GM12878 (cell line): ENCODE measurements around the gene EGFR.

Source experiments
- CBFB ChIP-seq: IDR thresholded peaks from 2 replicates; pipeline ENCODE4 v1.6.1; 2016; ENCODE audit warnings: antibody characterized with exemption, low read depth
- CTCF ChIP-seq, 3 experiments: IDR thresholded peaks in 2 of 3; conservative IDR thresholded peaks in 1 of 3; 2 replicates each; pipeline ENCODE4 v1.5.1; 2011; ENCODE audit warnings: low read depth in 3 of 3, low read length in 3 of 3, mild to moderate bottlenecking in 3 of 3, control low read depth in 2 of 3, moderate library complexity in 2 of 3, inconsistent platforms in 1 of 3, mixed read lengths in 1 of 3; ENCODE audit not compliant: control insufficient read depth in 2 of 3, insufficient read depth in 1 of 3; ENCODE audit errors: extremely low read depth in 1 of 3
- DPF2 ChIP-seq: fragments of 450-650 bp; IDR thresholded peaks from 2 replicates; pipeline ENCODE4 v1.6.1; 2017; ENCODE audit warnings: mild to moderate bottlenecking
- HDAC2 ChIP-seq: fragments of 200-600 bp; sonication (generic); IDR thresholded peaks from 2 replicates; pipeline ENCODE4 v1.6.1; 2017
- HDAC6 ChIP-seq: fragments of 200-600 bp; sonication (generic); IDR thresholded peaks from one replicate; pipeline ENCODE4 v1.8.0; 2017; ENCODE audit warnings: antibody characterized with exemption; ENCODE audit not compliant: unreplicated experiment
- HDGF ChIP-seq: fragments of 450-650 bp; IDR thresholded peaks from 2 replicates; pipeline ENCODE4 v1.6.1; 2016; ENCODE audit warnings: antibody characterized with exemption
- IRF5 ChIP-seq: fragments of 450-650 bp; IDR thresholded peaks from 2 replicates; pipeline ENCODE4 v1.6.1; 2017; ENCODE audit warnings: borderline replicate concordance
- MTA2 ChIP-seq: fragments of 450-650 bp; IDR thresholded peaks from 2 replicates; pipeline ENCODE4 v1.6.1; 2016; ENCODE audit warnings: low read depth, mild to moderate bottlenecking, moderate library complexity
- NFXL1 ChIP-seq: fragments of 450-650 bp; IDR thresholded peaks from 2 replicates; pipeline ENCODE4 v1.6.1; 2017; ENCODE audit warnings: antibody characterized with exemption, mild to moderate bottlenecking, borderline replicate concordance
- POLR2A ChIP-seq: IDR thresholded peaks from 2 replicates; pipeline ENCODE4 v1.6.1; 2011; ENCODE audit warnings: low read depth, mild to moderate bottlenecking, low read length
- POLR2AphosphoS5 ChIP-seq: IDR thresholded peaks from 2 replicates; pipeline ENCODE4 v1.6.1; 2011; ENCODE audit warnings: mild to moderate bottlenecking, low read length, inconsistent platforms
- TAF1 ChIP-seq: IDR thresholded peaks from 2 replicates; pipeline ENCODE4 v1.6.1; 2011; ENCODE audit warnings: mild to moderate bottlenecking, low read depth, low read length, borderline replicate concordance
- TCF7 ChIP-seq: IDR thresholded peaks from 2 replicates; pipeline ENCODE4 v1.6.1; 2014; ENCODE audit warnings: antibody characterized with exemption, borderline replicate concordance
- ZSCAN29 ChIP-seq: fragments of 450-650 bp; IDR thresholded peaks from 2 replicates; pipeline ENCODE4 v1.6.1; 2017; ENCODE audit warnings: mild to moderate bottlenecking, moderate library complexity

- TF ChIP-seq NFXL1 (no peak), ZSCAN29 (no peak), CTCF (IDR thresholded peaks at IDR 0.05 in 2 of 3, conservative IDR thresholded peaks at IDR 0.05 in 1 of 3; ENCODE audit: control insufficient read depth in 2 of 3, extremely low read depth in 1 of 3, insufficient read depth in 1 of 3, low read depth in 3 of 3, low read length in 3 of 3) (no peak), POLR2A (no peak), DPF2 (no peak), MTA2 (no peak), TAF1 (no peak), HDAC6 (no peak), HDGF (no peak), IRF5 (no peak), HDAC2 (no peak), CBFB (no peak), POLR2AphosphoS5 (no peak), TCF7 (no peak)
Measured at GRCh38 chr7:55127622-55128081, 108.8 kb downstream of the EGFR start.
